Measurements from ENCODE around the gene SNX11.

Gene SNX11

DNA sequence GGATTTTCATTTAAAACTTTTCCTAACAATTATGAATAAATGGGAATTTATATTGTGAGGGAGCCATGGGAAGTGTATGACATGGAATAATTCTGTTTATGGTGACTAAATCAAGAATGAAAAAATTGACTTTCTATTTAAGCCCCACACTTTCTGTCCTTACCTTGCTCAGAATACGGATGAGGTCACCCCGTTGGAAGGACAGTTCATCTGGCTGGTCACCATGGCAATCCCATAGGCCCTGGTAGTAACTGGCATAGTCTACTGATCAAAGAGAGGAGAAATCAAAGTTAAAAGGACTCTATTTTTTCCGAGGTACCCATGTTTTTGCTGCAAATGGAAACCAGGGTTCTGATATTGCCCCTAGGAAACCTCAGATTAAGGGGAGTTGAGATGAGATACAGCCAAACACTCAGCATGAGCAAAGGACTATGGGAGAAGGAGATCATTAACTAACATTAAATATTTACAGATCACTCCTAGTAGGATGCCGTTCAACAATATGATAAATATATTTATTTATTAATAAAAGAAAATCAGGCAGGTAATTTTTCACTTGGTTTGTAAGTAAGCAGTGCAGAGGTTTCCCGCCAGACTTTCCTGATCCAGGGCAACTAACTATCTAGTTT lies 54.9 kb downstream of the SNX11 start:
- no peak for DNase-seq (ENCODE audit: low spot score)

DNA sequence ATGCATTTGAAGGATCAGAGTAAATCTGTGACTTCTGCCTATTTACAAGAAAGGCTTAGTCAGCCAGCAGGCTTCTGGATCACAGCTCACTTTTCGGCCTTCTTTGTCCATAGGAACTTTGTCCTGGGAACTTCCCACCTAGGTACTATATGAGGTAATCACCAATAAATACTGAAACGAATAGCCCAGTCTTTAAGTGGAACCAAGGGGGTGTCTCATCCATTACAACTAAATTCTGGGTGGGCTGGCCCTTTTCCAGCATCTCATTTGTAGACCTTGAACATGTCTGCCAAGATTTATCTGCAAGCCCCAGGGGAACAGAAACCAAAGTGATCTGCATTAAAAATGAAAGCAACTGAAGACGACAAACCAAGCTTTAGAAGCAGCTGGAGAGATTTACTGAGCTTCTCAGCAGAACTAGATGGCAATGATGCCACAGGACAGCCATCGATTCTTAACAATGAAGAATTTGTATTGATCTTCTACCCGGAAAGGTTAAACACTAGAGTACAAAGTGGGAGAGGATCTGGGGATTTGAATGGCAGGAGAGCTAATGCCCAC lies 55.5 kb downstream of the SNX11 start:
- DNase-seq (ENCODE audit: low spot score) = no peak

DNA sequence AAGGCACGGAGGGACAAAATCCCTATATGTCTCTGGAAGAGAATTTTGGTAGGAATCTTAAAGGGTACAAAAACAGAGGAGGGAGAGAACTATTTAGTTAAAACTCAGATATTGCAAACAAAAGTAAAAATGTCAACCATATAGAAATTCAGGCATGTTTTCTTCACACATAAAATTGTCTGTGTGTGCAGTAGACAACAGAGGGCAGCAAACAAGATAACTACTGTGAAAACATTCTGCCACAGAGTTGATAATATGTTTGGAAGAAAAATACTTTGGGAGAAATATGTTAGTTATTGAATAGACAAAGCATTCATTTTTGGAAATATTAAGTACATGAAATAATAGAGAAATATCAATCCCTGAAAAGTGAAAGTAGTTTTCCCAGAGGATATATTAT lies 56.2 kb downstream of the SNX11 start:
- DNase-seq (ENCODE audit: low spot score) = no peak

DNA sequence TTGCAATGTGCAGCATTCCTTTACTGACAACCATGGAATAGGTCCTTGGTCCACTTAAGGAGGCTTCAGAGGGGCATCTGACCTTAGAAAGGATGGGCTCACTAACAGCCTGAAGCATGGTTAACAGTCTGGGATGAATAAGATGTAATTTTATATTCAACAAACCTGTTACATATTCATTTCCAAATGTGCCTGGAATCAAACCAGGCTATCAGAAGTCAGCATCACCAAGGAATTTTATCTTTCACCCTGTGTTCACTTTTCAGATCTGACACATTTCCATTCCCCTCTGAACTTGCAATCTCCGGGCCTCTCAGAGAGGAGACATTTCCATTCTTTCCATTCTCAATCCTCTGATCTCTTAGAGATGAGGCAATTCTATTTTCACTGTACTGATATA lies 62.4 kb downstream of the SNX11 start:
- DNase-seq (ENCODE audit: low spot score) = no peak
